DND-41 (cell line): ENCODE measurements around the gene IQSEC1.

Experiments used
- EZH2 ChIP-seq: IDR thresholded peaks from 3 replicates; pipeline ENCODE4 v1.6.1; 2012; ENCODE audit warnings: borderline replicate concordance, low read depth, mild to moderate bottlenecking, moderate library complexity, low read length, inconsistent platforms; ENCODE audit not compliant: severe bottlenecking
- TF ChIP-seq, protein P1 (sequence below): IDR thresholded peaks from 2 replicates; pipeline ENCODE4 v1.5.1; 2012; ENCODE audit warnings: borderline replicate concordance, low read length, moderate library complexity, mild to moderate bottlenecking; ENCODE audit not compliant: poor library complexity, severe bottlenecking; ENCODE audit errors: extremely low read depth

DNA sequence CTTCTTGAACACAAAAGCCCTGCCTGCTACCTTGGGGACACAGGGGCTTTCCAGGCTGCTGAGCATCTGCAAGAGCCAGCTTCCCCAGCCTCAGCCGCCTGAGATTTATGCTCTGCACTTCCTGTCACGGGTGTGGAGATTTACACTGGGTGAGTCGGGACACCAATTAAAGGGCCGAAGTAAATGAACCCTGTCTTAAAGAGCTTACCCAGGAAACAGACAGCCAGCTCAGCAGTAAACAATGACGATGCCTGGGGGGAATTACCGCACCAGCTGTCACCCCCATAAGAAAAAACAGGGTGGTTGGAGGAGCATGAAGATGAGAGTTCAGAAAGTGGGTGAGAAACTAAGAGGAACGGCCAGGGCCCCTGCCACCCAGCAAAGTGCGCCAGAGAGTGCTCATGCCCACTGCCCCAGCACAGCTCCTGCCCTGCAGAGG, 37.5 kb upstream of the IQSEC1 start:
- TF ChIP-seq, protein P1, sequence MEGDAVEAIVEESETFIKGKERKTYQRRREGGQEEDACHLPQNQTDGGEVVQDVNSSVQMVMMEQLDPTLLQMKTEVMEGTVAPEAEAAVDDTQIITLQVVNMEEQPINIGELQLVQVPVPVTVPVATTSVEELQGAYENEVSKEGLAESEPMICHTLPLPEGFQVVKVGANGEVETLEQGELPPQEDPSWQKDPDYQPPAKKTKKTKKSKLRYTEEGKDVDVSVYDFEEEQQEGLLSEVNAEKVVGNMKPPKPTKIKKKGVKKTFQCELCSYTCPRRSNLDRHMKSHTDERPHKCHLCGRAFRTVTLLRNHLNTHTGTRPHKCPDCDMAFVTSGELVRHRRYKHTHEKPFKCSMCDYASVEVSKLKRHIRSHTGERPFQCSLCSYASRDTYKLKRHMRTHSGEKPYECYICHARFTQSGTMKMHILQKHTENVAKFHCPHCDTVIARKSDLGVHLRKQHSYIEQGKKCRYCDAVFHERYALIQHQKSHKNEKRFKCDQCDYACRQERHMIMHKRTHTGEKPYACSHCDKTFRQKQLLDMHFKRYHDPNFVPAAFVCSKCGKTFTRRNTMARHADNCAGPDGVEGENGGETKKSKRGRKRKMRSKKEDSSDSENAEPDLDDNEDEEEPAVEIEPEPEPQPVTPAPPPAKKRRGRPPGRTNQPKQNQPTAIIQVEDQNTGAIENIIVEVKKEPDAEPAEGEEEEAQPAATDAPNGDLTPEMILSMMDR, result no peak
- no peak for TF ChIP-seq EZH2
